CD4-positive, alpha-beta memory T cell (primary cell): ENCODE measurements around the gene ASTN2. TPM values are rescaled to one million over a fixed set of nuclear protein-coding genes. Genes with fewer than 3 reads are reported as not detected.

Source experiments
- CTCF ChIA-PET: fragments of 350-600 bp; sonication (Branson Sonifier 250); formaldehyde crosslinking; loops from one replicate; lab custom pipeline; 2021; ENCODE audit warnings: inconsistent platforms; ENCODE audit not compliant: partially characterized antibody; lab: Charles Lee
- POLR2A ChIA-PET: fragments of 350-600 bp; sonication (Branson Sonifier 250); formaldehyde crosslinking; loops from one replicate; lab custom pipeline; 2021; ENCODE audit not compliant: partially characterized antibody; lab: Charles Lee
- DNase-seq, 5 donors: peaks; one replicate each; pipeline versions ENCODE4 v3.0.0 to v3.0.0-alpha.2; 2020 to 2022; ENCODE audit warnings: mixed read lengths in 1 of 5
- H3K27ac ChIP-seq: one replicate; pipeline ENCODE4 v1.7.0; 2013; ENCODE audit warnings: low read depth, low read length
- H3K27me3 ChIP-seq: 2 replicates; pipeline ENCODE4 v1.7.0; 2013; ENCODE audit warnings: mild to moderate bottlenecking, low read length, moderate library complexity; ENCODE audit not compliant: insufficient read depth
- H3K36me3 ChIP-seq: 2 replicates; pipeline ENCODE4 v1.7.0; 2013; ENCODE audit warnings: mild to moderate bottlenecking, low read length, moderate library complexity; ENCODE audit not compliant: insufficient read depth
- H3K4me1 ChIP-seq: 2 replicates; pipeline ENCODE4 v1.7.0; 2013; ENCODE audit warnings: mild to moderate bottlenecking, low read length, moderate library complexity; ENCODE audit not compliant: insufficient read depth
- H3K4me3 ChIP-seq, 2 donors: one replicate each; pipeline ENCODE4 v1.7.0; 2013; ENCODE audit warnings: low read length in 2 of 2, mild to moderate bottlenecking in 1 of 2
- H3K9me3 ChIP-seq, 2 donors: one replicate each; pipeline ENCODE4 v1.7.0; 2013; ENCODE audit warnings: low read length in 2 of 2, control low read depth in 1 of 2; ENCODE audit not compliant: control insufficient read depth in 1 of 2
- H3K27ac Mint-ChIP-seq, 7 donors: one replicate each; pipeline ENCODE4 v1.8.0; 2020 to 2021; ENCODE audit warnings: mixed read lengths in 7 of 7, mild to moderate bottlenecking in 6 of 7, inconsistent platforms in 3 of 7, moderate library complexity in 3 of 7
- H3K27me3 Mint-ChIP-seq, 2 donors: one replicate each; pipeline ENCODE4 v1.8.0; 2020 to 2021; ENCODE audit warnings: mixed read lengths in 2 of 2
- H3K36me3 Mint-ChIP-seq, 2 donors: one replicate each; pipeline ENCODE4 v1.8.0; 2020 to 2021; ENCODE audit warnings: mixed read lengths in 2 of 2, inconsistent platforms in 1 of 2, mild to moderate bottlenecking in 1 of 2
- H3K4me1 Mint-ChIP-seq, 4 donors: one replicate each; pipeline ENCODE4 v1.8.0; 2020 to 2021; ENCODE audit warnings: mixed read lengths in 4 of 4, mild to moderate bottlenecking in 1 of 4
- H3K4me3 Mint-ChIP-seq, 8 donors: one replicate each; pipeline ENCODE4 v1.8.0; 2020 to 2021; ENCODE audit warnings: mixed read lengths in 8 of 8, mild to moderate bottlenecking in 7 of 8, moderate library complexity in 6 of 8, inconsistent platforms in 3 of 8
- H3K9me3 Mint-ChIP-seq, 8 donors: one replicate each; pipeline ENCODE4 v1.8.0; 2020 to 2021; ENCODE audit warnings: mixed read lengths in 8 of 8, mild to moderate bottlenecking in 5 of 8, inconsistent platforms in 3 of 8, moderate library complexity in 1 of 8
- intact Hi-C: fragments of 100-400 bp; cut with micrococcal nuclease; formaldehyde crosslinking; loops from one replicate; pipeline ENCODE4 v1.15.1; 2023
- polyA plus RNA-seq, 2 donors: library from polyadenylated mRNA; unstranded; fragments of 300-500 nt; fragmentation: Illumina TruSeq; gene quantifications; one replicate each; pipeline ENCODE4 v1.2.3, GENCODE V29; 2021
- total RNA-seq, 2 experiments: library from RNA; stranded (reverse); gene quantifications; one replicate each; pipeline ENCODE4 v1.2.3, GENCODE V29; 2021

Gene ASTN2
- total and polyA plus RNA-seq, 4 experiments from 2014 or later: 2.7 to 5.9 (median 4.8) TPM

DNA sequence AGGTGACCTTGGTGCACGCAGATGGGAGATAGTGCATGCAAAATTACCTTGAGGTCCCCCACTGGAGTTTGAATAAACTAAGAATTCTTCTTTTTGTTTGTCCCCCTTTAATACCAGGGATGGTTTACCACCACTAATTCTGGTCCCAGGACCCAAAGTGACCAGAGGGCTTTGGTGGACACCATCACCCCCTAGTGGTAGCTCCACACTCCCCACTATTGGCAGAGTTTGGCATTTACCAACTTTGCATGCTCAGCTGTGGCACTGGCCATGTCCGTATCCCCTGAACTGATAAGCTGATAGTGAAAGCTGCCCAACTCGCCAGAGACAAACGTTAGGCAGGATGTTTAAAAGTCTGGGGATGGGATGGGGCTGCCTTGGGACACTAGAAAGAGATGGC lies 3.3 kb downstream of the ASTN2 start:
- no peak for DNase-seq
- Mint-ChIP-seq H3K9me3 (peaks cover 0 to 12% (median 4%) of the 10 kb centered on the region in 8 donors), H3K27ac (no peak overlapping the region), H3K4me3 (no peak overlapping the region), H3K27me3 (peaks cover 18 to 19% of the 10 kb centered on the region in 2 donors), H3K36me3 (no peaks in the 10 kb centered on the region), H3K4me1 (peaks cover 0 to 8% (median 0%) of the 10 kb centered on the region in 4 donors)
- intact Hi-C loops: no loop called here
- peaks cover 11% of the 10 kb centered on the region for H3K27me3 ChIP-seq
- POLR2A ChIA-PET: no interaction called here
- no peaks in the 10 kb centered on the region for H3K36me3 ChIP-seq
- H3K9me3 ChIP-seq: no peaks in the 10 kb centered on the region
- H3K4me3 ChIP-seq: no peak overlapping the region
- no peak overlapping the region for H3K27ac ChIP-seq
- H3K4me1 ChIP-seq: no peaks in the 10 kb centered on the region
- CTCF ChIA-PET: no interaction called here

- Histone ChIP-seq H3K27me3 (peaks cover 5% of the 10 kb centered on the region), H3K9me3 (no peaks in the 10 kb centered on the region), H3K4me3 (no peak overlapping the region), H3K36me3 (no peaks in the 10 kb centered on the region), H3K27ac (no peak overlapping the region), H3K4me1 (no peaks in the 10 kb centered on the region)
- intact Hi-C loops: no loop called here
- ChIA-PET CTCF (no interaction called here), POLR2A (no interaction called here)
- peaks cover 0 to 12% (median 5%) of the 10 kb centered on the region in 8 donors for H3K9me3 Mint-ChIP-seq
- peaks cover 0 to 8% (median 0%) of the 10 kb centered on the region in 4 donors for H3K4me1 Mint-ChIP-seq
- H3K4me3 Mint-ChIP-seq: no peak overlapping the region
- peaks cover 18 to 19% of the 10 kb centered on the region in 2 donors for H3K27me3 Mint-ChIP-seq
- H3K36me3 Mint-ChIP-seq: no peaks in the 10 kb centered on the region
- DNase-seq: no peak
- no peak overlapping the region for H3K27ac Mint-ChIP-seq
Measured at GRCh38 chr9:117409321-117409720, 5.5 kb downstream of the ASTN2 start.

GRCh38 chr9:117407436-117408022 lies 7.3 kb downstream of the ASTN2 start:
- Histone ChIP-seq H3K27ac (no peak overlapping the region), H3K27me3 (peaks cover 2% of the 10 kb centered on the region), H3K4me3 (no peak overlapping the region), H3K4me1 (no peaks in the 10 kb centered on the region), H3K9me3 (no peaks in the 10 kb centered on the region), H3K36me3 (no peaks in the 10 kb centered on the region)
- ChIA-PET CTCF (no interaction called here), POLR2A (no interaction called here)
- peaks cover 12 to 13% of the 10 kb centered on the region in 2 donors for H3K27me3 Mint-ChIP-seq
- H3K27ac Mint-ChIP-seq: no peak overlapping the region
- peaks cover 0 to 1% (median 0%) of the 10 kb centered on the region in 4 donors for H3K4me1 Mint-ChIP-seq
- H3K4me3 Mint-ChIP-seq: no peak overlapping the region
- intact Hi-C loops: no loop called here
- no peak for DNase-seq
- H3K9me3 Mint-ChIP-seq: peaks cover 0 to 10% (median 5%) of the 10 kb centered on the region in 8 donors
- no peaks in the 10 kb centered on the region for H3K36me3 Mint-ChIP-seq

GRCh38 chr9:117405950-117406705 lies 8.7 kb downstream of the ASTN2 start:
- CTCF ChIA-PET: no interaction called here
- Mint-ChIP-seq H3K9me3 (peaks cover 0 to 10% (median 4%) of the 10 kb centered on the region in 8 donors), H3K36me3 (no peaks in the 10 kb centered on the region), H3K4me1 (no peaks in the 10 kb centered on the region), H3K4me3 (no peak overlapping the region), H3K27me3 (peaks cover 6 to 7% of the 10 kb centered on the region in 2 donors), H3K27ac (no peak overlapping the region)
- Histone ChIP-seq H3K27ac (no peak overlapping the region), H3K27me3 (no peaks in the 10 kb centered on the region), H3K9me3 (no peaks in the 10 kb centered on the region), H3K4me1 (no peaks in the 10 kb centered on the region), H3K4me3 (no peak overlapping the region), H3K36me3 (no peaks in the 10 kb centered on the region)
- POLR2A ChIA-PET: no interaction called here
- no peak for DNase-seq
- intact Hi-C loops: no loop called here

- Histone ChIP-seq H3K4me3 (no peak overlapping the region), H3K4me1 (no peaks in the 10 kb centered on the region), H3K27ac (no peak overlapping the region), H3K27me3 (no peaks in the 10 kb centered on the region), H3K9me3 (no peaks in the 10 kb centered on the region), H3K36me3 (no peaks in the 10 kb centered on the region)
- Mint-ChIP-seq H3K9me3 (peaks cover 0 to 9% (median 3%) of the 10 kb centered on the region in 8 donors), H3K4me1 (no peaks in the 10 kb centered on the region), H3K4me3 (no peak overlapping the region), H3K36me3 (no peaks in the 10 kb centered on the region), H3K27me3 (peaks cover 1 to 4% of the 10 kb centered on the region in 2 donors), H3K27ac (no peak overlapping the region)
- CTCF ChIA-PET: no interaction called here
- DNase-seq: no peak
- intact Hi-C loops: no loop called here
- POLR2A ChIA-PET: no interaction called here
Measured at GRCh38 chr9:117403848-117404247, 11.0 kb downstream of the ASTN2 start.

- intact Hi-C loops: no loop called here
- CTCF ChIA-PET: no interaction called here
Measured at GRCh38 chr9:117403403-117403811, 11.4 kb downstream of the ASTN2 start.

GRCh38 chr9:117400171-117400570 lies 14.7 kb downstream of the ASTN2 start:
- no peaks in the 10 kb centered on the region for H3K9me3 ChIP-seq
- no peaks in the 10 kb centered on the region for H3K4me1 ChIP-seq
- no peak for DNase-seq
- peak overlapping the region in 1 of 7 donors; percentile 80 for H3K27ac Mint-ChIP-seq
- no peak overlapping the region for H3K4me3 Mint-ChIP-seq
- POLR2A ChIA-PET: no interaction called here
- H3K27ac ChIP-seq: no peak overlapping the region
- CTCF ChIA-PET: no interaction called here
- no peak overlapping the region for H3K4me3 ChIP-seq
- H3K36me3 Mint-ChIP-seq: no peaks in the 10 kb centered on the region
- no peaks in the 10 kb centered on the region for H3K27me3 ChIP-seq
- H3K27me3 Mint-ChIP-seq: no peaks in the 10 kb centered on the region
- H3K9me3 Mint-ChIP-seq: peaks cover 0 to 4% (median 2%) of the 10 kb centered on the region in 8 donors
- intact Hi-C loops: no loop called here
- no peaks in the 10 kb centered on the region for H3K4me1 Mint-ChIP-seq
- H3K36me3 ChIP-seq: no peaks in the 10 kb centered on the region

More at GRCh38 chr9:117403403-117403811, 11.4 kb downstream of the ASTN2 start:
- H3K27me3 ChIP-seq: no peaks in the 10 kb centered on the region
- Mint-ChIP-seq H3K36me3 (no peaks in the 10 kb centered on the region), H3K27ac (no peak overlapping the region), H3K4me3 (no peak overlapping the region), H3K27me3 (peaks cover 0 to 2% of the 10 kb centered on the region in 2 donors), H3K4me1 (no peaks in the 10 kb centered on the region), H3K9me3 (peaks cover 0 to 9% (median 3%) of the 10 kb centered on the region in 8 donors)
- POLR2A ChIA-PET: no interaction called here
- no peak for DNase-seq
- no peaks in the 10 kb centered on the region for H3K4me1 ChIP-seq
- no peaks in the 10 kb centered on the region for H3K9me3 ChIP-seq
- no peak overlapping the region for H3K27ac ChIP-seq
- no peak overlapping the region for H3K4me3 ChIP-seq
- H3K36me3 ChIP-seq: no peaks in the 10 kb centered on the region
